HEK293T (cell line): ENCODE measurements around the gene EIPR1.

ENCODE experiments used
- HDGF ChIP-seq: fragments of 450-650 bp; IDR thresholded peaks from 2 replicates; pipeline ENCODE4 v1.6.1; 2017; ENCODE audit warnings: antibody characterized with exemption, borderline replicate concordance
- LEF1 ChIP-seq: fragments of 450-650 bp; IDR thresholded peaks from 2 replicates; pipeline ENCODE4 v1.6.1; 2017; ENCODE audit warnings: mild to moderate bottlenecking, borderline replicate concordance

- TF ChIP-seq HDGF, result no peak
- no peak for TF ChIP-seq LEF1
Measured at GRCh38 chr2:3287896-3288295, 89.7 kb downstream of the EIPR1 start.
